HepG2 (cell line): ENCODE results near the gene RABGAP1L. TPM values are rescaled to one million over a fixed set of nuclear protein-coding genes. Genes with fewer than 3 reads are reported as not detected.
A peak's percentile ranks its signal among the peaks of the same experiment; 100 is the strongest.

Source experiments
- ATAC-seq: fragments of 200-7000 bp; cut with Tn5 transposase; 3 replicates; pipeline ENCODE4 v1.9.1; 2020; ENCODE audit warnings: mild to moderate bottlenecking, moderate library complexity
- BruUV-seq: library from RNA; stranded (reverse); fragments of 400-500 nt; replicated peaks from 2 replicates; lab custom pipeline; 2021; lab: Mats Ljungman, UMichigan
- CTCF ChIA-PET: fragments of 300-600 bp; formaldehyde crosslinking; extraction: SDS; loops from one replicate; lab custom pipeline; 2021; ENCODE audit warnings: low total read pairs, inconsistent platforms, low intra/inter-chr PET ratio; lab: Yijun Ruan, JAX
- POLR2A ChIA-PET: fragments of 350-600 bp; sonication (Branson Sonifier 250); formaldehyde crosslinking; loops from one replicate; lab custom pipeline; 2020; ENCODE audit warnings: antibody characterized with exemption, inconsistent platforms; lab: Yijun Ruan, JAX
- DNase-seq: peaks from one replicate; pipeline ENCODE4 v3.0.0-alpha.2; 2015; ENCODE audit warnings: low spot score
- FAIRE-seq: peaks from 3 replicates; lab custom pipeline; 2011; peaks lifted over from hg19 to GRCh38; lab: Jason Lieb, UNC
- H2AFZ ChIP-seq: one replicate; pipeline ENCODE4 v1.6.1; 2011; ENCODE audit warnings: low read length, inconsistent platforms
- H3K27ac ChIP-seq: fragments of 300-600 bp; 3 replicates; pipeline ENCODE4 v1.8.0; 2011; ENCODE audit warnings: mixed run types, mild to moderate bottlenecking, mixed read lengths, low read length, inconsistent platforms; ENCODE audit not compliant: insufficient read depth; ENCODE audit errors: extremely low read length
- H3K27me3 ChIP-seq, 2 experiments: fragments of 200-600 bp in 1 of 2; 2 replicates in 1 of 2; 3 replicates in 1 of 2; pipeline versions ENCODE4 v1.6.0 to v1.8.0; 2011; ENCODE audit warnings: low read length in 2 of 2, mild to moderate bottlenecking in 2 of 2, moderate library complexity in 2 of 2, inconsistent platforms in 1 of 2; ENCODE audit not compliant: insufficient read depth in 2 of 2, control insufficient read depth in 1 of 2
- H3K36me3 ChIP-seq, 2 experiments: fragments of 200-600 bp in 1 of 2; replicated peaks in 1 of 2; 2 replicates in 1 of 2; 3 replicates in 1 of 2; pipeline versions ENCODE4 v1.5.1 to v1.8.0; 2011; ENCODE audit warnings: low read length in 2 of 2, inconsistent platforms in 1 of 2; ENCODE audit not compliant: insufficient read depth in 2 of 2, control insufficient read depth in 1 of 2
- H3K4me1 ChIP-seq: 2 replicates; pipeline ENCODE4 v1.5.1; 2012; ENCODE audit warnings: low read length, inconsistent platforms; ENCODE audit not compliant: insufficient read depth
- H3K4me2 ChIP-seq: 2 replicates; pipeline ENCODE4 v1.6.0; 2011; ENCODE audit warnings: low read depth, low read length, inconsistent platforms
- H3K4me3 ChIP-seq, 3 experiments: fragments of 200-600 bp in 1 of 3; sonication (generic), shearing (Covaris generic) in 1 of 3; replicated peaks in 1 of 3; 2 replicates each; pipeline ENCODE4 v1.5.1; 2011 to 2016; ENCODE audit warnings: low read length in 3 of 3, inconsistent platforms in 2 of 3, low read depth in 2 of 3, mild to moderate bottlenecking in 2 of 3, control low read depth in 1 of 3, mixed read lengths in 1 of 3; ENCODE audit not compliant: insufficient read depth in 1 of 3
- H3K79me2 ChIP-seq: one replicate; pipeline ENCODE4 v1.6.1; 2011; ENCODE audit warnings: low read length, inconsistent platforms; ENCODE audit not compliant: insufficient read depth
- H3K9ac ChIP-seq: 2 replicates; pipeline ENCODE4 v1.6.0; 2011; ENCODE audit warnings: mild to moderate bottlenecking, low read depth, low read length, inconsistent platforms; ENCODE audit not compliant: insufficient read depth
- H3K9me3 ChIP-seq: 2 replicates; pipeline ENCODE4 v1.5.1; 2012; ENCODE audit warnings: mild to moderate bottlenecking, low read length
- H4K20me1 ChIP-seq: 2 replicates; pipeline ENCODE4 v1.6.0; 2011; ENCODE audit warnings: inconsistent platforms, mild to moderate bottlenecking, low read length, moderate library complexity; ENCODE audit not compliant: insufficient read depth
- IRF9 ChIP-seq: sonication (generic); formaldehyde crosslinking; IDR thresholded peaks from 2 replicates; pipeline ENCODE4 v1.8.0; 2022; ENCODE audit warnings: missing genetic modification reagents, mild to moderate bottlenecking, borderline replicate concordance
- MAFF ChIP-seq: IDR thresholded peaks from 2 replicates; pipeline ENCODE4 v1.6.1; 2011; ENCODE audit warnings: low read depth, low read length, improper control_type of control experiment
- MAFK ChIP-seq, 2 experiments: IDR thresholded peaks in 1 of 2; conservative IDR thresholded peaks in 1 of 2; 2 replicates each; pipeline ENCODE4 v1.6.1; 2011; ENCODE audit warnings: improper control_type of control experiment in 2 of 2, low read length in 2 of 2
- RBFOX2 ChIP-seq: fragments of 200-400 bp; formaldehyde crosslinking; IDR thresholded peaks from 2 replicates; pipeline ENCODE4 v1.6.1; 2017; ENCODE audit warnings: low read depth, mild to moderate bottlenecking, low read length
- SYNCRIP ChIP-seq: fragments of 200-400 bp; formaldehyde crosslinking; IDR thresholded peaks from 2 replicates; pipeline ENCODE4 v1.6.1; 2018; ENCODE audit warnings: mild to moderate bottlenecking, low read depth, low read length; ENCODE audit not compliant: insufficient read depth
- XBP1 ChIP-seq: sonication (generic); formaldehyde crosslinking; IDR thresholded peaks from 2 replicates; pipeline ENCODE4 v1.5.0; 2020; ENCODE audit warnings: missing genetic modification reagents
- ZBTB3 ChIP-seq: sonication (generic); formaldehyde crosslinking; IDR thresholded peaks from 2 replicates; pipeline ENCODE4 v1.4.0; 2020; ENCODE audit warnings: low read depth, mild to moderate bottlenecking, moderate library complexity, missing genetic modification reagents, borderline replicate concordance
- WGBS: methylation state at CpG from one replicate; pipeline ENCODE4 v1.1.6; 2017; ENCODE audit warnings: low lambda C conversion rate; 5-methylcytosine and 5-hydroxymethylcytosine counted together
- in situ Hi-C: cut with HindIII; loops from 2 replicates; pipeline ENCODE4 v1.10.0; 2017; ENCODE audit warnings: low pct_unique_long_range_greater_than_20kb; ENCODE audit not compliant: extremely low pct_ligation_motif_present
- intact Hi-C: fragments of 100-400 bp; cut with micrococcal nuclease; formaldehyde crosslinking; loops from one replicate; pipeline ENCODE4 v1.10.0; 2022; ENCODE audit not compliant: unreplicated experiment
- polyA plus RNA-seq, 8 experiments: library from polyadenylated mRNA; depleted of rRNA in 3 of 8; stranded (reverse) in 7 of 8; unstranded in 1 of 8; fragments of >200 nt; fragmentation: Illumina TruSeq in 4 of 8; extraction: Trizol in 4 of 8; gene quantifications; 2 replicates each; pipeline versions ENCODE4 v1.2.1 to v1.2.3, GENCODE V29; 2011 to 2016; ENCODE audit warnings: low read depth in 4 of 8, missing spikeins in 1 of 8, mixed read lengths in 1 of 8; ENCODE audit not compliant: insufficient read depth in 1 of 8
- total RNA-seq, 5 experiments: library from RNA; depleted of rRNA; stranded (reverse); fragments of >200 nt; fragmentation: Illumina TruSeq; extraction: Trizol; gene quantifications; 2 replicates each; pipeline ENCODE4 v1.2.3, GENCODE V29; 2016; ENCODE audit warnings: low read depth in 1 of 5

Gene RABGAP1L
- total and polyA plus RNA-seq, 2 of the 13 experiments (the other 11 are each of a cell fraction or from before 2014, with no cell fraction given) = 7.9 to 22.6 TPM

- TF ChIP-seq ZBTB3 (CRISPR knock-in tag) (no peak), IRF9 (CRISPR knock-in tag) (no peak), RBFOX2 (no peak)
Observed at GRCh38 chr1:174425121-174425520, 265.8 kb downstream of the RABGAP1L start (continued).

- Histone ChIP-seq H3K4me2 (no peak overlapping the region), H3K9ac (no peak overlapping the region), H2AFZ (no peak overlapping the region), H3K79me2 (no peaks in the 10 kb centered on the region), H3K4me1 (no peaks in the 10 kb centered on the region)
- ChIA-PET POLR2A (no interaction called here), CTCF (no interaction called here)
- in situ Hi-C loops (no loop called here), intact Hi-C loops (no loop called here)
- FAIRE-seq = no peak
- ATAC-seq = no peak
- DNase-seq = no peak
- peak; percentile 57 to 88 for TF ChIP-seq MAFK (conservative IDR thresholded peaks at IDR 0.05 in 1 of 2, IDR thresholded peaks at IDR 0.05 in 1 of 2; ENCODE audit: low read length in 2 of 2)
- no peak for TF ChIP-seq XBP1 (CRISPR knock-in tag)
- peak; percentile 73 for TF ChIP-seq MAFF
- TF ChIP-seq, all 625 proteins: peak for 2
- H3K27ac ChIP-seq = no peak overlapping the region
- BruUV-seq = no TSS peak
- no peaks in the 10 kb centered on the region for H3K9me3 ChIP-seq
- 97% methylated on average over 3 of the region's 3 CpGs for WGBS
- no peaks in the 10 kb centered on the region for H4K20me1 ChIP-seq
- no peaks in the 10 kb centered on the region for H3K27me3 ChIP-seq
- H3K36me3 ChIP-seq = no peaks in the 10 kb centered on the region
- no peak overlapping the region for H3K4me3 ChIP-seq
Observed at GRCh38 chr1:174426153-174426552, 266.8 kb downstream of the RABGAP1L start.

- BruUV-seq = no TSS peak
- DNase-seq = peak; percentile 13
- 90% methylated on average over 3 of the region's 3 CpGs for WGBS
Observed at GRCh38 chr1:174428033-174428432, 268.7 kb downstream of the RABGAP1L start.

More at GRCh38 chr1:174428033-174428432, 268.7 kb downstream of the RABGAP1L start:
- Histone ChIP-seq H3K9me3 (no peaks in the 10 kb centered on the region), H4K20me1 (no peaks in the 10 kb centered on the region), H3K79me2 (no peaks in the 10 kb centered on the region), H3K9ac (no peak overlapping the region), H3K4me3 (no peak overlapping the region), H3K4me2 (no peak overlapping the region), H3K36me3 (no peaks in the 10 kb centered on the region), H3K4me1 (no peaks in the 10 kb centered on the region), H3K27me3 (no peaks in the 10 kb centered on the region; a peak in 1 of 5 replicates), H2AFZ (no peak overlapping the region), H3K27ac (no peak overlapping the region)
- intact Hi-C loops (no loop called here), in situ Hi-C loops (no loop called here)
- ChIA-PET POLR2A (no interaction called here), CTCF (no interaction called here)
- ATAC-seq (no peak), FAIRE-seq (no peak)
- TF ChIP-seq MAFK (conservative IDR thresholded peaks at IDR 0.05 in 1 of 2, IDR thresholded peaks at IDR 0.05 in 1 of 2; ENCODE audit: low read length in 2 of 2) (peak; percentile 99), MAFF (peak; percentile 99), SYNCRIP (no peak)
